ENCODE data around the gene GRID2.

DNA sequence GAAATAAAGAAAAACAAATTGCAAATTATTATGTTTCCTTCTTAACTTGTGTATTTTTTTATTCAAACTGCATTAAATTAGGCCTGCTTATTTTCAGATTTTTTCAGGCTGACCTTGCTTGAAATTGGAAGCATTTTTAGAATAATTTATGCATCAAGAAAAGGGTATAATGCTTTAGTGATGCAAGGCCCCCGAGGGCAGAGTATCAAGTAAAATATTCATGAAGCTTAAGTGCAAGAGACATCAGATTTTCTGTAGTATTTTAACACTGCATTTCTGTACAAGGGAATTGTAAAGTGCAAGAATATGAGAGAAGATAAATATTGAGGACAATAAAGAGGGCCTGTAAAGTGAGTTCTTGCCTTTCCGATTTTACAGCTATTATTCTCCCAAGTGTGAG, 1039.0 kb downstream of the GRID2 start:
- TF ChIP-seq CTCF (IDR thresholded peaks at IDR 0.05): no peak
- TF ChIP-seq POLR2A (IDR thresholded peaks at IDR 0.05): no peak
